AG04450 (cell line): ENCODE measurements around the gene ANKRD18B. TPM values are rescaled to one million over a fixed set of nuclear protein-coding genes. Genes with fewer than 3 reads are reported as not detected.
A peak's percentile ranks its signal among the peaks of the same experiment; 100 is the strongest.
"Not testable (repeated sequence)": the region's sequence is repeated elsewhere in the genome, so short reads cannot be mapped to it uniquely, and the experiment has no call there.

Experiments used
- CTCF ChIA-PET: fragments of 300-600, 350-600 bp; formaldehyde crosslinking; extraction: SDS; loops from one replicate; lab custom pipeline; 2022; ENCODE audit warnings: antibody characterized with exemption, inconsistent platforms; lab: Charles Lee
- POLR2A ChIA-PET: fragments of 350-600 bp; formaldehyde crosslinking; extraction: SDS; loops from one replicate; lab custom pipeline; 2021; ENCODE audit warnings: antibody characterized with exemption, inconsistent platforms; lab: Yijun Ruan, JAX
- DNase-seq: peaks from one replicate; pipeline ENCODE4 v3.0.0-alpha.2; 2011; ENCODE audit warnings: low read depth, low spot score
- H3K27ac ChIP-seq: one replicate; pipeline ENCODE4 v1.5.1; 2012; ENCODE audit warnings: low read depth, low read length, control low read depth
- H3K27me3 ChIP-seq: one replicate; pipeline ENCODE4 v1.6.0; 2012; ENCODE audit warnings: low read length; ENCODE audit not compliant: control insufficient read depth, insufficient read depth
- H3K4me3 ChIP-seq: 2 replicates; pipeline ENCODE4 v1.5.1; 2011; ENCODE audit warnings: mild to moderate bottlenecking, low read depth, low read length, control low read depth
- H3K9me3 ChIP-seq: 2 replicates; pipeline ENCODE4 v1.5.1; 2012; ENCODE audit warnings: low read length; ENCODE audit not compliant: control insufficient read depth, insufficient read depth
- CTCF ChIP-seq: IDR thresholded peaks from 2 replicates; pipeline ENCODE4 v1.5.1; 2011; ENCODE audit warnings: low read depth, low read length, control low read depth, inconsistent platforms
- polyA plus RNA-seq: library from polyadenylated mRNA; depleted of rRNA; stranded (reverse); fragments of >200 nt; gene quantifications from 2 replicates; pipeline ENCODE4 v1.2.3, GENCODE V29; 2011

The ANKRD18B gene
- polyA plus RNA-seq, 1 experiment, result 8.6 TPM

GRCh38 chr9:33489066-33489465 lies 35.0 kb upstream of the ANKRD18B start:
- TF ChIP-seq CTCF, result no peak
- POLR2A ChIA-PET, result interaction anchor here (0.5 to 0.9 kb wide), 3 partner anchors 12 to 18 kb away, joined by 3 to 5 read pairs (median 4); partner anchors contain the start of gene NOL6
- no peaks in the 10 kb centered on the region for H3K27me3 ChIP-seq
- CTCF ChIA-PET, result interaction anchor here (0.6 to 1.2 kb wide), 2 partner anchors 15 to 22 kb away, joined by 3 to 5 read pairs; partner anchors contain the start of gene NOL6
- no peak for DNase-seq
- H3K9me3 ChIP-seq, result no peaks in the 10 kb centered on the region
- no peak overlapping the region for H3K4me3 ChIP-seq
- no peak overlapping the region for H3K27ac ChIP-seq

- H3K27me3 ChIP-seq, POLR2A ChIA-PET, H3K4me3 ChIP-seq, DNase-seq, H3K9me3 ChIP-seq, CTCF ChIA-PET, H3K27ac ChIP-seq: not testable (repeated sequence)
Measured at GRCh38 chr9:33493819-33494218, 30.2 kb upstream of the ANKRD18B start.

- H3K4me3 ChIP-seq, result no peak overlapping the region
- ChIA-PET POLR2A (no interaction called here), CTCF (interaction anchor here (1.0 kb wide), 3 partner anchors 25 to 45 kb away, joined by 3 read pairs; partner anchors contain the start of gene NOL6)
- H3K9me3 ChIP-seq, result no peaks in the 10 kb centered on the region
- peak; percentile 45 for TF ChIP-seq CTCF
- no peak for DNase-seq
- no peak overlapping the region for H3K27ac ChIP-seq
- H3K27me3 ChIP-seq, result no peaks in the 10 kb centered on the region
Measured at GRCh38 chr9:33498387-33498786, 25.7 kb upstream of the ANKRD18B start.

- ChIA-PET POLR2A (interaction anchor here (1.0 to 1.5 kb wide), 2 partner anchors 17 to 18 kb away, joined by 3 to 4 read pairs; no protein-coding TSS in a partner anchor), CTCF (interaction anchor here (0.6 to 1.9 kb wide), 3 partner anchors 10 to 432 kb away, joined by 3 to 12 read pairs (median 4); no protein-coding TSS in a partner anchor)
- peak overlapping the region; percentile 48 for H3K4me3 ChIP-seq
- no peak for TF ChIP-seq CTCF
- DNase-seq, result peak; percentile 87
- H3K27me3 ChIP-seq, result no peaks in the 10 kb centered on the region
- H3K9me3 ChIP-seq, result no peaks in the 10 kb centered on the region
- peak overlapping the region; percentile 96 for H3K27ac ChIP-seq
Measured at GRCh38 chr9:33506626-33507370, 17.3 kb upstream of the ANKRD18B start.

GRCh38 chr9:33510262-33511183 lies 13.5 kb upstream of the ANKRD18B start:
- CTCF ChIA-PET, result interaction anchor here (2.5 kb wide), 1 partner anchor 136 kb away, joined by 7 read pairs; no protein-coding TSS in a partner anchor
- Histone ChIP-seq H3K27me3 (no peaks in the 10 kb centered on the region), H3K27ac (peak overlapping the region; percentile 99), H3K9me3 (peaks cover 9% of the 10 kb centered on the region; the same call in 1 of the 2 replicates), H3K4me3 (peak overlapping the region; percentile 71)
- POLR2A ChIA-PET, result interaction anchor here (0.8 to 1.1 kb wide), 2 partner anchors 37 to 257 kb away, joined by 4 read pairs; partner anchors contain the start of gene NOL6
- DNase-seq, result no peak
- no peak for TF ChIP-seq CTCF

GRCh38 chr9:33511184-33511517 lies 12.9 kb upstream of the ANKRD18B start:
- Histone ChIP-seq H3K4me3 (peak overlapping the region; percentile 71), H3K27ac (peak overlapping the region; percentile 99)
- not testable (repeated sequence) for H3K9me3 ChIP-seq, DNase-seq, H3K27me3 ChIP-seq
- ChIA-PET POLR2A (interaction anchor here (1.1 kb wide), 1 partner anchor 38 kb away, joined by 4 read pairs; the partner anchor contains the start of gene NOL6), CTCF (interaction anchor here (2.5 kb wide), 1 partner anchor 137 kb away, joined by 7 read pairs; no protein-coding TSS in a partner anchor)

GRCh38 chr9:33512535-33512934 lies 11.5 kb upstream of the ANKRD18B start:
- H3K27me3 ChIP-seq, DNase-seq, H3K9me3 ChIP-seq, H3K27ac ChIP-seq, CTCF ChIA-PET, POLR2A ChIA-PET, H3K4me3 ChIP-seq: not testable (repeated sequence)
